Measurements from ENCODE around the gene AKR1D1. TPM values are rescaled to one million over a fixed set of nuclear protein-coding genes. Genes with fewer than 3 reads are reported as not detected.
"Not testable (repeated sequence)": the region's sequence is repeated elsewhere in the genome, so short reads cannot be mapped to it uniquely, and the experiment has no call there.

The AKR1D1 gene
- total RNA-seq, 1 experiment from 2014 or later = not detected

- ATAC-seq = no peak
- no TSS peak for BruUV-seq (replicated peaks)
- intact Hi-C loops (cut with micrococcal nuclease; ENCODE audit: unreplicated experiment) = no loop called here
Observed at GRCh38 chr7:138144958-138145357, 68.7 kb downstream of the AKR1D1 start.

GRCh38 chr7:138146221-138146620, 70.0 kb downstream of the AKR1D1 start:
- BruUV-seq (replicated peaks); H3K36me3 ChIP-seq (ENCODE audit: control insufficient read depth, insufficient read depth, low read length); POLR2A ChIA-PET; H3K27ac ChIP-seq (ENCODE audit: low read length); H3K9me3 ChIP-seq (ENCODE audit: control insufficient read depth, insufficient read depth, low read depth, low read length); H3K4me1 ChIP-seq (ENCODE audit: control insufficient read depth, insufficient read depth, low read length); DNase-seq (ENCODE audit: low read depth, low spot score); in situ Hi-C loops (cut with HindIII; ENCODE audit: low pct_unique_long_range_greater_than_20kb, low sequenced_read_pairs); H3K4me3 ChIP-seq (ENCODE audit: low read depth in 2 of 2, low read length in 2 of 2); intact Hi-C loops (cut with micrococcal nuclease; ENCODE audit: unreplicated experiment); H3K27me3 ChIP-seq (ENCODE audit: control insufficient read depth, insufficient read depth, low read length); ATAC-seq; CTCF ChIA-PET: not testable (repeated sequence)

More at GRCh38 chr7:138144958-138145357, 68.7 kb downstream of the AKR1D1 start:
- H3K27ac ChIP-seq (ENCODE audit: low read length) = no peak overlapping the region
- no peak for DNase-seq (ENCODE audit: low read depth, low spot score)
- ChIA-PET CTCF (no interaction called here), POLR2A (no interaction called here)
- no peaks in the 10 kb centered on the region for H3K9me3 ChIP-seq (ENCODE audit: control insufficient read depth, insufficient read depth, low read depth, low read length)
- no peaks in the 10 kb centered on the region for H3K4me1 ChIP-seq (ENCODE audit: control insufficient read depth, insufficient read depth, low read length)
- in situ Hi-C loops (cut with HindIII; ENCODE audit: low pct_unique_long_range_greater_than_20kb, low sequenced_read_pairs) = no loop called here
- TF ChIP-seq POLR2AphosphoS5 (IDR thresholded peaks at IDR 0.05; ENCODE audit: low read depth, low read length) = no peak
- no peak for TF ChIP-seq REST (IDR thresholded peaks at IDR 0.05; ENCODE audit: insufficient read depth in 1 of 2, low read depth in 2 of 2, low read length in 1 of 2)
- no peak for TF ChIP-seq TCF7L2 (IDR thresholded peaks at IDR 0.05; ENCODE audit: low read depth, low read length)
- TF ChIP-seq SIN3A (IDR thresholded peaks at IDR 0.05; ENCODE audit: borderline replicate concordance, insufficient read depth, low read depth, low read length) = no peak
- no peak for TF ChIP-seq CTCF (IDR thresholded peaks at IDR 0.05)
- no peaks in the 10 kb centered on the region for H3K36me3 ChIP-seq (ENCODE audit: control insufficient read depth, insufficient read depth, low read length)
- no peak overlapping the region for H3K4me3 ChIP-seq (ENCODE audit: low read depth in 2 of 2, low read length in 2 of 2)
- H3K27me3 ChIP-seq (ENCODE audit: control insufficient read depth, insufficient read depth, low read length) = no peaks in the 10 kb centered on the region

- ATAC-seq; H3K9me3 ChIP-seq (ENCODE audit: control insufficient read depth, insufficient read depth, low read depth, low read length); H3K4me3 ChIP-seq (ENCODE audit: low read depth in 2 of 2, low read length in 2 of 2); in situ Hi-C loops (cut with HindIII; ENCODE audit: low pct_unique_long_range_greater_than_20kb, low sequenced_read_pairs); H3K27ac ChIP-seq (ENCODE audit: low read length); POLR2A ChIA-PET; BruUV-seq (replicated peaks); H3K27me3 ChIP-seq (ENCODE audit: control insufficient read depth, insufficient read depth, low read length); intact Hi-C loops (cut with micrococcal nuclease; ENCODE audit: unreplicated experiment); H3K4me1 ChIP-seq (ENCODE audit: control insufficient read depth, insufficient read depth, low read length); DNase-seq (ENCODE audit: low read depth, low spot score); CTCF ChIA-PET; H3K36me3 ChIP-seq (ENCODE audit: control insufficient read depth, insufficient read depth, low read length): not testable (repeated sequence)
Observed at GRCh38 chr7:138146757-138147734, 70.8 kb downstream of the AKR1D1 start.
